Loucy (cell line): ENCODE data around the gene EDARADD.
"Not testable (repeated sequence)": the region's sequence is repeated elsewhere in the genome, so short reads cannot be mapped to it uniquely, and the experiment has no call there.

Source experiments
- H2AFZ ChIP-seq: fragments of 200-600 bp; sonication (generic); 2 replicates; pipeline ENCODE4 v1.6.0; 2016; ENCODE audit warnings: antibody characterized with exemption, mild to moderate bottlenecking, low read length, moderate library complexity
- H3F3A ChIP-seq: fragments of 200-600 bp; 2 replicates; pipeline ENCODE4 v1.6.0; 2016; ENCODE audit warnings: antibody characterized with exemption, low read depth, mild to moderate bottlenecking
- H3K27me3 ChIP-seq: fragments of 200-600 bp; sonication (generic); 2 replicates; pipeline ENCODE4 v1.6.1; 2014; ENCODE audit warnings: low read length, mild to moderate bottlenecking; ENCODE audit not compliant: insufficient read depth, poor library complexity, severe bottlenecking
- H3K36me3 ChIP-seq: fragments of 200-600 bp; sonication (generic); 2 replicates; pipeline ENCODE4 v1.6.1; 2016; ENCODE audit warnings: low read length; ENCODE audit not compliant: insufficient read depth
- H3K4me1 ChIP-seq: fragments of 200-600 bp; sonication (generic); 2 replicates; pipeline ENCODE4 v1.5.1; 2014; ENCODE audit warnings: low read length, mild to moderate bottlenecking; ENCODE audit not compliant: insufficient read depth, poor library complexity, severe bottlenecking
- H3K4me2 ChIP-seq: fragments of 200-600 bp; sonication (generic); 2 replicates; pipeline ENCODE4 v1.6.0; 2014; ENCODE audit warnings: antibody characterized with exemption, low read length, low read depth, mild to moderate bottlenecking; ENCODE audit not compliant: poor library complexity, severe bottlenecking
- H3K4me3 ChIP-seq: fragments of 200-600 bp; sonication (generic); 2 replicates; pipeline ENCODE4 v1.5.1; 2014; ENCODE audit warnings: low read length, mild to moderate bottlenecking, mixed read lengths; ENCODE audit not compliant: poor library complexity, severe bottlenecking
- H3K79me2 ChIP-seq: fragments of 200-600 bp; sonication (generic); 2 replicates; pipeline ENCODE4 v1.6.1; 2014; ENCODE audit warnings: low read length; ENCODE audit not compliant: insufficient read depth
- H3K9ac ChIP-seq: fragments of 200-600 bp; sonication (generic); 2 replicates; pipeline ENCODE4 v1.6.0; 2014; ENCODE audit warnings: mild to moderate bottlenecking, low read depth, low read length, moderate library complexity; ENCODE audit not compliant: poor library complexity, severe bottlenecking
- H3K9me2 ChIP-seq: fragments of 200-600 bp; sonication (generic); replicated peaks from 2 replicates; pipeline ENCODE4 v1.6.1; 2016; ENCODE audit warnings: low read depth, low read length, mixed read lengths
- H3K9me3 ChIP-seq: fragments of 200-600 bp; sonication (generic); 2 replicates; pipeline ENCODE4 v1.6.1; 2014; ENCODE audit warnings: mild to moderate bottlenecking, antibody characterized with exemption, low read length, low read depth; ENCODE audit not compliant: insufficient read depth
- H4K20me1 ChIP-seq: fragments of 200-600 bp; sonication (generic); 2 replicates; pipeline ENCODE4 v1.6.0; 2014; ENCODE audit warnings: antibody characterized with exemption, low read length, mild to moderate bottlenecking; ENCODE audit not compliant: insufficient read depth, poor library complexity, severe bottlenecking
- CTCF ChIP-seq: fragments of 200-600 bp; sonication (generic); conservative IDR thresholded peaks from 2 replicates; pipeline ENCODE4 v1.5.1; 2014; ENCODE audit warnings: mild to moderate bottlenecking, antibody characterized with exemption, low read length
- EZH2phosphoT487 ChIP-seq: fragments of 200-600 bp; IDR thresholded peaks from 2 replicates; pipeline ENCODE4 v1.6.1; 2018; ENCODE audit warnings: antibody characterized with exemption, mild to moderate bottlenecking, moderate library complexity, borderline replicate concordance

Gene EDARADD

GRCh38 chr1:236363237-236363636 is 30.8 kb upstream of the EDARADD start:
- TF ChIP-seq CTCF, result no peak
- no peak for TF ChIP-seq EZH2phosphoT487
- H3K9me2 ChIP-seq, result no peaks in the 10 kb centered on the region
- no peak overlapping the region for H3K4me2 ChIP-seq
- H3K36me3 ChIP-seq, result no peaks in the 10 kb centered on the region
- no peaks in the 10 kb centered on the region for H3K27me3 ChIP-seq
- H3K79me2 ChIP-seq, result no peaks in the 10 kb centered on the region
- 0 out of 2 replicates have a peak, but pooled peaks cover 3% of the 10 kb centered on the region for H3K9me3 ChIP-seq
- no peak overlapping the region for H2AFZ ChIP-seq
- H4K20me1 ChIP-seq, result no peaks in the 10 kb centered on the region
- H3K4me3 ChIP-seq, result no peak overlapping the region
- H3K4me1 ChIP-seq, result no peaks in the 10 kb centered on the region
- no peak overlapping the region for H3K9ac ChIP-seq
- no peaks in the 10 kb centered on the region for H3F3A ChIP-seq

GRCh38 chr1:236365999-236366570 is 28.0 kb upstream of the EDARADD start:
- Histone ChIP-seq H3K79me2 (no peaks in the 10 kb centered on the region), H3K9me2 (no peaks in the 10 kb centered on the region), H3K9me3 (no peaks in the 10 kb centered on the region), H3K4me2 (no peak overlapping the region), H3K4me1 (no peaks in the 10 kb centered on the region), H3K36me3 (no peaks in the 10 kb centered on the region), H3K9ac (no peak overlapping the region), H3K4me3 (no peak overlapping the region), H3K27me3 (no peaks in the 10 kb centered on the region), H2AFZ (no peak overlapping the region), H3F3A (no peaks in the 10 kb centered on the region), H4K20me1 (no peaks in the 10 kb centered on the region)
- TF ChIP-seq CTCF (no peak), EZH2phosphoT487 (no peak)

GRCh38 chr1:236366681-236367080 is 27.4 kb upstream of the EDARADD start:
- not testable (repeated sequence) for H2AFZ ChIP-seq, H3K4me2 ChIP-seq, H3K9ac ChIP-seq, H3K9me2 ChIP-seq, H4K20me1 ChIP-seq, H3K4me1 ChIP-seq, H3K9me3 ChIP-seq, H3K4me3 ChIP-seq, H3K36me3 ChIP-seq, H3K79me2 ChIP-seq, H3K27me3 ChIP-seq, H3F3A ChIP-seq

GRCh38 chr1:236370420-236370819 is 23.7 kb upstream of the EDARADD start:
- Histone ChIP-seq H3K4me3 (no peak overlapping the region), H3F3A (no peaks in the 10 kb centered on the region), H3K9me2 (no peaks in the 10 kb centered on the region), H4K20me1 (no peaks in the 10 kb centered on the region), H3K4me1 (no peaks in the 10 kb centered on the region), H3K36me3 (no peaks in the 10 kb centered on the region), H3K9ac (no peak overlapping the region), H3K27me3 (no peaks in the 10 kb centered on the region), H3K9me3 (no peaks in the 10 kb centered on the region), H3K4me2 (no peak overlapping the region), H2AFZ (no peak overlapping the region; the same call in 1 of the 2 replicates), H3K79me2 (no peaks in the 10 kb centered on the region)
- TF ChIP-seq CTCF (no peak), EZH2phosphoT487 (no peak)
